HG03135 (cell line): ENCODE data around the gene FANCD2.
"Not testable (repeated sequence)": the region's sequence is repeated elsewhere in the genome, so short reads cannot be mapped to it uniquely, and the experiment has no call there.

Experiments used
- ATAC-seq: cut with Tn5 transposase; IDR thresholded peaks from one replicate; pipeline ENCODE4 v1.9.1; 2021; ENCODE audit warnings: mild to moderate bottlenecking, moderate library complexity; ENCODE audit not compliant: unreplicated experiment

Gene FANCD2

GRCh38 chr3:10093678-10094077, 67.4 kb downstream of the FANCD2 start:
- no peak for ATAC-seq

- ATAC-seq = no peak
These were observed 72.8 kb downstream of the FANCD2 start for GRCh38 chr3:10099041-10099440.

- ATAC-seq = no peak
These were observed 80.7 kb downstream of the FANCD2 start for GRCh38 chr3:10106919-10107318.

GRCh38 chr3:10108091-10108490, 81.9 kb downstream of the FANCD2 start, which contains the start of gene FANCD2OS:
Gene FANCD2OS, minus strand, starts transcription at chr3:10108255. Its CDS starts 3,481 bp downstream, at chr3:10104774.
- ATAC-seq = no peak

- peak; percentile 93 for ATAC-seq
These were observed 89.3 kb downstream of the FANCD2 start, which contains the start of gene BRK1 for GRCh38 chr3:10115326-10116137. Gene BRK1, plus strand, starts transcription at chr3:10115675. Its CDS starts 27 bp downstream, at chr3:10115702.

GRCh38 chr3:10116138-10116460, 89.9 kb downstream of the FANCD2 start:
- ATAC-seq = peak; percentile 20

GRCh38 chr3:10116928-10117327, 90.7 kb downstream of the FANCD2 start:
- no peak for ATAC-seq

- ATAC-seq = no peak
These were observed 93.1 kb downstream of the FANCD2 start for GRCh38 chr3:10119376-10119775.

GRCh38 chr3:10121064-10121463, 94.8 kb downstream of the FANCD2 start:
- ATAC-seq = no peak

GRCh38 chr3:10122724-10123123, 96.5 kb downstream of the FANCD2 start:
- ATAC-seq = no peak

- not testable (repeated sequence) for ATAC-seq
These were observed 109.6 kb downstream of the FANCD2 start for GRCh38 chr3:10135872-10136271.

- no peak for ATAC-seq
These were observed 110.3 kb downstream of the FANCD2 start for GRCh38 chr3:10136426-10137005.

GRCh38 chr3:10137178-10137577, 110.9 kb downstream of the FANCD2 start:
- ATAC-seq = no peak

- no peak for ATAC-seq
These were observed 114.8 kb downstream of the FANCD2 start for GRCh38 chr3:10140996-10141546.

GRCh38 chr3:10142707-10143560, 116.7 kb downstream of the FANCD2 start:
- ATAC-seq = no peak

- no peak for ATAC-seq
These were observed 119.4 kb downstream of the FANCD2 start for GRCh38 chr3:10145685-10146084.

GRCh38 chr3:10149226-10149625, 123.0 kb downstream of the FANCD2 start:
- ATAC-seq = no peak

GRCh38 chr3:10150987-10151386, 124.8 kb downstream of the FANCD2 start:
- ATAC-seq = no peak
